Liver (tissue), 3 donors: ENCODE results near the gene MAPKAPK3.

Experiments used
- ATF3 ChIP-seq: IDR thresholded peaks from 2 replicates; pipeline ENCODE4 v1.6.1; 2016; ENCODE audit warnings: antibody characterized with exemption
- CTCF ChIP-seq: fragments of 150-350 bp; IDR thresholded peaks from 2 replicates; pipeline ENCODE4 v1.5.1; 2017; ENCODE audit warnings: improper control_type of control experiment, low read depth, low read length; ENCODE audit not compliant: missing input control
- EGR1 ChIP-seq, 2 donors: IDR thresholded peaks; 2 replicates each; pipeline ENCODE4 v1.6.1; 2016 to 2018; ENCODE audit warnings: antibody characterized with exemption in 2 of 2, low read depth in 2 of 2
- GABPA ChIP-seq, 2 donors: IDR thresholded peaks in 1 of 2; conservative IDR thresholded peaks in 1 of 2; 2 replicates each; pipeline ENCODE4 v1.6.1; 2016; ENCODE audit warnings: antibody characterized with exemption in 2 of 2, mild to moderate bottlenecking in 1 of 2, moderate library complexity in 1 of 2
- JUND ChIP-seq, 2 donors: IDR thresholded peaks; 2 replicates each; pipeline ENCODE4 v1.6.1; 2016; ENCODE audit warnings: antibody characterized with exemption in 2 of 2
- MAX ChIP-seq: IDR thresholded peaks from 2 replicates; pipeline ENCODE4 v1.6.1; 2016; ENCODE audit warnings: antibody characterized with exemption
- RAD21 ChIP-seq, 2 donors: IDR thresholded peaks; 2 replicates each; pipeline ENCODE4 v1.6.1; 2016; ENCODE audit warnings: antibody characterized with exemption in 2 of 2, mild to moderate bottlenecking in 2 of 2
- REST ChIP-seq: IDR thresholded peaks from 2 replicates; pipeline ENCODE4 v1.6.1; 2016; ENCODE audit warnings: antibody characterized with exemption, mild to moderate bottlenecking
- SP1 ChIP-seq: IDR thresholded peaks from 2 replicates; pipeline ENCODE4 v1.6.1; 2018; ENCODE audit warnings: antibody characterized with exemption, mild to moderate bottlenecking
- TAF1 ChIP-seq: conservative IDR thresholded peaks from 2 replicates; pipeline ENCODE4 v1.6.1; 2016; ENCODE audit warnings: antibody characterized with exemption, mild to moderate bottlenecking
- YY1 ChIP-seq: IDR thresholded peaks from 2 replicates; pipeline ENCODE4 v1.6.1; 2016; ENCODE audit warnings: antibody characterized with exemption, mild to moderate bottlenecking
- ZBTB33 ChIP-seq: IDR thresholded peaks from 2 replicates; pipeline ENCODE4 v1.6.1; 2016; ENCODE audit warnings: antibody characterized with exemption
- donor health status: healthy.
- donor health status: healthy.

- TF ChIP-seq CTCF (no peak), SP1 (no peak), MAX (no peak), EGR1 (IDR thresholded peaks at IDR 0.05; ENCODE audit: low read depth in 2 of 2) (no peak), REST (no peak), GABPA (IDR thresholded peaks at IDR 0.05 in 1 of 2, conservative IDR thresholded peaks at IDR 0.05 in 1 of 2) (no peak), ATF3 (no peak), ZBTB33 (no peak), TAF1 (no peak), JUND (IDR thresholded peaks at IDR 0.05) (no peak), RAD21 (IDR thresholded peaks at IDR 0.05) (no peak), YY1 (no peak)
Measured at GRCh38 chr3:50637011-50637410, 20.1 kb downstream of the MAPKAPK3 start.
